ENCODE data around the gene CLEC5A. TPM values are rescaled to one million over a fixed set of nuclear protein-coding genes. Genes with fewer than 3 reads are reported as not detected.
"Not testable (repeated sequence)": the region's sequence is repeated elsewhere in the genome, so short reads cannot be mapped to it uniquely, and the experiment has no call there.

CLEC5A gene
- total and polyA plus RNA-seq, 4 donors, result 0.51 to 8.0 (median 4.8) TPM

- H3K9me3 ChIP-seq (ENCODE audit: control insufficient read depth, low read length); intact Hi-C loops (cut with DNase I); H3K27ac ChIP-seq (ENCODE audit: low read depth in 1 of 2, low read length in 2 of 2); H3K27me3 ChIP-seq (ENCODE audit: control insufficient read depth in 1 of 2, insufficient read depth in 2 of 2, low read length in 1 of 2); H3K4me3 ChIP-seq (ENCODE audit: low read length in 2 of 2); ATAC-seq (ENCODE audit: low FRiP score); H3K36me3 ChIP-seq (ENCODE audit: control insufficient read depth in 1 of 2, insufficient read depth in 2 of 2, low read length in 1 of 2); H3K4me1 ChIP-seq (ENCODE audit: control insufficient read depth in 1 of 2, insufficient read depth in 2 of 2, low read length in 2 of 2); DNase-seq: not testable (repeated sequence)
- 98% methylated on average over 3 of the region's 3 CpGs; no CpG with 5 or more reads in 1 of the 2 donors for WGBS, 2 donors
These were observed 47.4 kb downstream of the CLEC5A start for GRCh38 chr7:141899366-141899765.

GRCh38 chr7:141891336-141891735, 55.4 kb downstream of the CLEC5A start:
- intact Hi-C loops (cut with DNase I), result no loop called here

GRCh38 chr7:141889321-141889720, 57.5 kb downstream of the CLEC5A start:
- no peaks in the 10 kb centered on the region for H3K27me3 ChIP-seq (ENCODE audit: control insufficient read depth in 1 of 2, insufficient read depth in 2 of 2, low read length in 1 of 2)
- no peaks in the 10 kb centered on the region for H3K4me1 ChIP-seq (ENCODE audit: control insufficient read depth in 1 of 2, insufficient read depth in 2 of 2, low read length in 2 of 2)
- DNase-seq (no peak), ATAC-seq (ENCODE audit: low FRiP score) (no peak)
- H3K4me3 ChIP-seq (ENCODE audit: low read length in 2 of 2), result no peak overlapping the region
- peaks cover 2% of the 10 kb centered on the region for H3K9me3 ChIP-seq (ENCODE audit: control insufficient read depth, low read length)
- intact Hi-C loops (cut with DNase I), result no loop called here
- no peaks in the 10 kb centered on the region for H3K36me3 ChIP-seq (ENCODE audit: control insufficient read depth in 1 of 2, insufficient read depth in 2 of 2, low read length in 1 of 2)
- H3K27ac ChIP-seq (ENCODE audit: low read depth in 1 of 2, low read length in 2 of 2), result no peak overlapping the region
- WGBS, 2 donors, result 90 to 100% methylated on average over 1 of the region's 1 CpG

More at GRCh38 chr7:141891336-141891735, 55.4 kb downstream of the CLEC5A start:
- DNase-seq, result no peak
- 69 to 72% methylated on average over 3 of the region's 3 CpGs for WGBS, 2 donors
- no peaks in the 10 kb centered on the region for H3K36me3 ChIP-seq (ENCODE audit: control insufficient read depth in 1 of 2, insufficient read depth in 2 of 2, low read length in 1 of 2)
- no peaks in the 10 kb centered on the region for H3K4me1 ChIP-seq (ENCODE audit: control insufficient read depth in 1 of 2, insufficient read depth in 2 of 2, low read length in 2 of 2)
- H3K27me3 ChIP-seq (ENCODE audit: control insufficient read depth in 1 of 2, insufficient read depth in 2 of 2, low read length in 1 of 2), result no peaks in the 10 kb centered on the region
- H3K4me3 ChIP-seq (ENCODE audit: low read length in 2 of 2), result no peak overlapping the region
- H3K9me3 ChIP-seq (ENCODE audit: control insufficient read depth, low read length), result peaks cover 2% of the 10 kb centered on the region
- H3K27ac ChIP-seq (ENCODE audit: low read depth in 1 of 2, low read length in 2 of 2), result no peak overlapping the region
- ATAC-seq (ENCODE audit: low FRiP score), result no peak

- H3K36me3 ChIP-seq (ENCODE audit: control insufficient read depth in 1 of 2, insufficient read depth in 2 of 2, low read length in 1 of 2), result no peaks in the 10 kb centered on the region
- WGBS, 2 donors, result 69 to 73% methylated on average over 5 of the region's 5 CpGs
- no peak overlapping the region for H3K4me3 ChIP-seq (ENCODE audit: low read length in 2 of 2)
- peaks cover 4% of the 10 kb centered on the region for H3K9me3 ChIP-seq (ENCODE audit: control insufficient read depth, low read length)
- H3K27me3 ChIP-seq (ENCODE audit: control insufficient read depth in 1 of 2, insufficient read depth in 2 of 2, low read length in 1 of 2), result no peaks in the 10 kb centered on the region
- DNase-seq, result no peak
- H3K4me1 ChIP-seq (ENCODE audit: control insufficient read depth in 1 of 2, insufficient read depth in 2 of 2, low read length in 2 of 2), result no peaks in the 10 kb centered on the region
- no peak overlapping the region for H3K27ac ChIP-seq (ENCODE audit: low read depth in 1 of 2, low read length in 2 of 2)
- no peak for ATAC-seq (ENCODE audit: low FRiP score)
- intact Hi-C loops (cut with DNase I), result no loop called here
These were observed 62.1 kb downstream of the CLEC5A start for GRCh38 chr7:141884539-141885225.

GRCh38 chr7:141880960-141881359, 65.8 kb downstream of the CLEC5A start:
- Histone ChIP-seq H3K27me3 (ENCODE audit: control insufficient read depth in 1 of 2, insufficient read depth in 2 of 2, low read length in 1 of 2) (no peaks in the 10 kb centered on the region), H3K36me3 (ENCODE audit: control insufficient read depth in 1 of 2, insufficient read depth in 2 of 2, low read length in 1 of 2) (no peaks in the 10 kb centered on the region), H3K9me3 (ENCODE audit: control insufficient read depth, low read length) (peaks cover 4% of the 10 kb centered on the region), H3K27ac (ENCODE audit: low read depth in 1 of 2, low read length in 2 of 2) (no peak overlapping the region), H3K4me3 (ENCODE audit: low read length in 2 of 2) (no peak overlapping the region), H3K4me1 (ENCODE audit: control insufficient read depth in 1 of 2, insufficient read depth in 2 of 2, low read length in 2 of 2) (no peaks in the 10 kb centered on the region)
- DNase-seq, result no peak
- intact Hi-C loops (cut with DNase I), result no loop called here
- 66 to 67% methylated on average over 5 of the region's 5 CpGs for WGBS, 2 donors
- ATAC-seq (ENCODE audit: low FRiP score), result no peak

- H3K9me3 ChIP-seq (ENCODE audit: control insufficient read depth, low read length), result peaks cover 6% of the 10 kb centered on the region
- H3K4me3 ChIP-seq (ENCODE audit: low read length in 2 of 2), result no peak overlapping the region
- no peak overlapping the region for H3K27ac ChIP-seq (ENCODE audit: low read depth in 1 of 2, low read length in 2 of 2)
- no peaks in the 10 kb centered on the region for H3K4me1 ChIP-seq (ENCODE audit: control insufficient read depth in 1 of 2, insufficient read depth in 2 of 2, low read length in 2 of 2)
- H3K36me3 ChIP-seq (ENCODE audit: control insufficient read depth in 1 of 2, insufficient read depth in 2 of 2, low read length in 1 of 2), result no peaks in the 10 kb centered on the region
- 86 to 91% methylated on average over 3 of the region's 3 CpGs for WGBS, 2 donors
- DNase-seq, result no peak
- intact Hi-C loops (cut with DNase I), result no loop called here
- no peak for ATAC-seq (ENCODE audit: low FRiP score)
- no peaks in the 10 kb centered on the region for H3K27me3 ChIP-seq (ENCODE audit: control insufficient read depth in 1 of 2, insufficient read depth in 2 of 2, low read length in 1 of 2)
These were observed 69.4 kb downstream of the CLEC5A start for GRCh38 chr7:141877365-141877764.

Other genes starting within 250 kb of the CLEC5A start
- gene DENND11, start 244.8 kb downstream of the CLEC5A start, total RNA-seq, result 10 to 100 TPM; 19.1 to 31.6 TPM
- 10 to 100 TPM in 1 of 2 donors, 1 to 10 TPM in 1; 7.3 to 11.8 TPM for gene DENND11, start 244.8 kb downstream of the CLEC5A start, polyA plus RNA-seq
- under 1 TPM in 1 of 2 donors, not detected in 1; 0.12 TPM for gene WEE2, start 238.6 kb downstream of the CLEC5A start, total RNA-seq
- gene WEE2, start 238.6 kb downstream of the CLEC5A start, polyA plus RNA-seq, result not detected
- 10 to 100 TPM; 72.1 to 77.0 TPM for gene SSBP1, start 208.6 kb downstream of the CLEC5A start, total RNA-seq
- 100 to 1,000 TPM; 157 to 162 TPM for gene SSBP1, start 208.6 kb downstream of the CLEC5A start, polyA plus RNA-seq
- 1 to 10 TPM; 3.1 to 5.2 TPM for gene TAS2R3, start 182.9 kb downstream of the CLEC5A start, total RNA-seq
- under 1 TPM in 1 of 2 donors, not detected in 1; 0.15 TPM for gene TAS2R3, start 182.9 kb downstream of the CLEC5A start, polyA plus RNA-seq
- gene TAS2R4, start 170.3 kb downstream of the CLEC5A start, total RNA-seq, result 1 to 10 TPM; 1.6 to 4.5 TPM
- gene TAS2R4, start 170.3 kb downstream of the CLEC5A start, polyA plus RNA-seq, result under 1 TPM in 1 of 2 donors, not detected in 1; 0.15 TPM
- gene TAS2R5, start 156.8 kb downstream of the CLEC5A start, total RNA-seq, result 1 to 10 TPM; 1.7 to 5.0 TPM
- under 1 TPM in 1 of 2 donors, not detected in 1; 0.18 TPM for gene TAS2R5, start 156.8 kb downstream of the CLEC5A start, polyA plus RNA-seq
- not detected for gene PRSS37, start 105.5 kb downstream of the CLEC5A start, total RNA-seq
- gene PRSS37, start 105.5 kb downstream of the CLEC5A start, polyA plus RNA-seq, result not detected
- under 1 TPM in 1 of 2 donors, not detected in 1; 0.36 TPM for gene OR9A4, start 30.6 kb downstream of the CLEC5A start, total RNA-seq
- gene OR9A4, start 30.6 kb downstream of the CLEC5A start, polyA plus RNA-seq, result not detected
- gene TAS2R38, start 26.8 kb upstream of the CLEC5A start, total RNA-seq, result not detected
- gene TAS2R38, start 26.8 kb upstream of the CLEC5A start, polyA plus RNA-seq, result not detected
- 1 to 10 TPM; 2.6 to 8.3 TPM for gene MGAM, start 48.9 kb upstream of the CLEC5A start, total RNA-seq
- gene MGAM, start 48.9 kb upstream of the CLEC5A start, polyA plus RNA-seq, result 1 to 10 TPM in 1 of 2 donors, under 1 TPM in 1; 0.18 to 7.0 TPM
- gene MGAM2, start 164.7 kb upstream of the CLEC5A start, total RNA-seq, result under 1 TPM; 0.12 to 0.65 TPM
- gene MGAM2, start 164.7 kb upstream of the CLEC5A start, polyA plus RNA-seq, result 1 to 10 TPM in 1 of 2 donors, under 1 TPM in 1; 0.03 to 1.4 TPM